ENCODE data around the gene LIM2.

GRCh38 chr19:51380379-51380778 lies 7.4 kb downstream of the LIM2 start:
- TF ChIP-seq CTCF (IDR thresholded peaks at IDR 0.05 in 8 of 11, conservative IDR thresholded peaks at IDR 0.05 in 3 of 11) (no peak), POLR2AphosphoS5 (IDR thresholded peaks at IDR 0.05) (no peak)
